A375 (cell line): ENCODE measurements around the gene PTPRN2. TPM values are rescaled to one million over a fixed set of nuclear protein-coding genes. Genes with fewer than 3 reads are reported as not detected.

Source experiments
- small RNA-seq: library from RNA; depleted of rRNA; stranded (forward); fragments of <200 nt; gene quantifications from one replicate; pipeline ENCODE3, GENCODE V24; 2014
- total RNA-seq: library from RNA; depleted of rRNA; stranded (reverse); fragments of >200 nt; shearing (Covaris generic); gene quantifications from 2 replicates; pipeline ENCODE4 v1.2.3, GENCODE V29; 2014; rRNA removed

Gene PTPRN2
- 0.34 TPM in 1 of 2 replicates, not detected in the other for total RNA-seq

DNA sequence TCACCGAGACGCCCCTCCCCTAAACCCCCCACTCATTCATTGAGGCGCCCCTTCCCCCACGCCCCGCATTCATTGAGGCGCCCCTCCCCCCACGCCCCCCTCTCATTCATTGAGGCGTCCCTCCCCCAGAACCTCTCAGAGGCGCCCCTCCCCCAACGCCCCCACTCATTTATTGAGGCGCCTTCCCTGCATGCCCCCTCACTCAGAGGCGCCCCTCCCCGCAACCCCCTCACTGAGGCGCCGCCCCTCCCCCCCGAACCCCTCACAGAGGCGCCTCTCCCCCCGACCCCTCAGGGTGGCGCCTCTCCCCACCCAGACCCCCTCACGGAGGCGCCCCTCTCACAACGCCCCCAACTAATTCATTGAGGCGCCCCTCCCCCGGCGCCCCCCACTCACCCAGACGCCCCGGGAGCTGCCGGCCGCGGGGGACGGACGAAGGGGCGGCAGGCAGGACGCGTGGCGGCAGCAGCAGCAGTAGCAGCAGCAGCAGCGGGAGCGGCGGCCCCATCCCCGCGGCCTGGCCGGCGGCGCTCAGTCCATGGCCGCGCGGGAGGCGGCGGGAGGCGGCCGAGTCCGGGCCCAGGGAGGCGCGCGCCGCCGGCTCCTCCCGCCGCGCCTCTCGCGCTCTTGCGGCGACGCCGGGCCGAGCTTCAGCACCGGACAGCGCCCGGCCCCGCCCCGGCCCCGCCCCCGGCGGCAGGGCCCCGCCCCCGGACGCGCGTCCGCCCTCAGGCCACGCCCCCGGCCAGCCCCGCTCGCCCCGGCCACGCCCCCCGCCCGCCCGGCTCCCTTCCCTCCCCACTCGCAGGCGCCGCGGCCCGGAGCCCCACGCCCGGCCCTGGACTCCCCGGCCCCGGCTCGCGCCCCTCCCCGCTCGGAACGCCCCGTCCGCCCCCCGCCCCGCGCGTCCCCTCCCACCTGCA lies at the start of gene PTPRN2:
Gene PTPRN2, minus strand, starts transcription at position 662 of the 923 bp plus-strand sequence.

Small RNA genes within 50 kb of the gene (small RNA-seq; reads per million reads assigned to genes)
- gene MIR153-2 (not detected), gene MIR5707 (not detected), gene MIR595 (not detected), gene THAP5P1 (not detected)

Other genes with a start within 250 kb of the PTPRN2 start
- 28.8 and 29.6 TPM in 2 replicates for gene NCAPG2, start 117.0 kb upstream of the PTPRN2 start, total RNA-seq
- gene ESYT2, start 241.7 kb upstream of the PTPRN2 start, total RNA-seq: 55.3 and 66.3 TPM in 2 replicates